H9 (cell line): Measurements from ENCODE around the gene HOMER3. TPM values are rescaled to one million over a fixed set of nuclear protein-coding genes. Genes with fewer than 3 reads are reported as not detected.

Experiments
- DNase-seq: peaks from one replicate; pipeline ENCODE4 v3.0.0-alpha.2; 2017
- H2AFZ ChIP-seq: one replicate; pipeline ENCODE4 v1.6.1; 2013; ENCODE audit warnings: mild to moderate bottlenecking, low read length, control low read depth, moderate library complexity
- H2AK5ac ChIP-seq: 2 replicates; pipeline ENCODE4 v1.6.1; 2013; ENCODE audit warnings: low read length, control low read depth, mixed read lengths; ENCODE audit not compliant: insufficient read length
- H2BK120ac ChIP-seq: one replicate; pipeline ENCODE4 v1.6.1; 2013; ENCODE audit warnings: low read depth, mild to moderate bottlenecking, low read length, control low read depth, inconsistent platforms; ENCODE audit not compliant: poor library complexity, severe bottlenecking
- H2BK12ac ChIP-seq: 2 replicates; pipeline ENCODE4 v1.6.1; 2013; ENCODE audit warnings: low read length, control low read depth, mixed read lengths, low read depth; ENCODE audit not compliant: insufficient read length
- H2BK15ac ChIP-seq: 2 replicates; pipeline ENCODE4 v1.6.1; 2013; ENCODE audit warnings: low read depth, low read length, control low read depth
- H2BK20ac ChIP-seq: one replicate; pipeline ENCODE4 v1.6.1; 2013; ENCODE audit warnings: low read depth, mild to moderate bottlenecking, low read length, control low read depth, inconsistent platforms; ENCODE audit not compliant: poor library complexity, severe bottlenecking
- H2BK5ac ChIP-seq: 2 replicates; pipeline ENCODE4 v1.6.1; 2013; ENCODE audit warnings: low read length, control low read depth, mixed read lengths; ENCODE audit not compliant: insufficient read length
- H3K14ac ChIP-seq: 2 replicates; pipeline ENCODE4 v1.6.1; 2013; ENCODE audit warnings: low read length, control low read depth; ENCODE audit not compliant: insufficient read depth
- H3K18ac ChIP-seq: 2 replicates; pipeline ENCODE4 v1.6.1; 2013; ENCODE audit warnings: low read depth, mild to moderate bottlenecking, mixed read lengths, low read length, control low read depth; ENCODE audit not compliant: insufficient read length
- H3K23ac ChIP-seq: 2 replicates; pipeline ENCODE4 v1.6.1; 2013; ENCODE audit warnings: low read length, control low read depth, mixed read lengths, low read depth; ENCODE audit not compliant: insufficient read length
- H3K23me2 ChIP-seq: 2 replicates; pipeline ENCODE4 v1.6.1; 2013; ENCODE audit warnings: low read depth, mild to moderate bottlenecking, mixed read lengths, low read length, control low read depth; ENCODE audit not compliant: insufficient read length, poor library complexity, severe bottlenecking
- H3K27ac ChIP-seq: 2 replicates; pipeline ENCODE4 v1.5.1; 2013; ENCODE audit warnings: low read length, control low read depth, mixed read lengths, low read depth; ENCODE audit not compliant: insufficient read length
- H3K27me3 ChIP-seq: 2 replicates; pipeline ENCODE4 v1.6.1; 2013; ENCODE audit warnings: low read length, control low read depth, inconsistent platforms; ENCODE audit not compliant: insufficient read depth
- H3K4ac ChIP-seq: 2 replicates; pipeline ENCODE4 v1.6.1; 2013; ENCODE audit warnings: low read depth, mild to moderate bottlenecking, control low read depth, inconsistent platforms, low read length, moderate library complexity
- H3K4me1 ChIP-seq: 2 replicates; pipeline ENCODE4 v1.6.1; 2013; ENCODE audit warnings: low read length, control low read depth, inconsistent platforms; ENCODE audit not compliant: insufficient read depth
- H3K4me2 ChIP-seq: 2 replicates; pipeline ENCODE4 v1.6.1; 2013; ENCODE audit warnings: low read length, control low read depth, mixed read lengths; ENCODE audit not compliant: insufficient read length, insufficient read depth
- H3K56ac ChIP-seq: 2 replicates; pipeline ENCODE4 v1.6.1; 2013; ENCODE audit warnings: low read depth, mild to moderate bottlenecking, mixed read lengths, low read length, control low read depth; ENCODE audit not compliant: insufficient read length
- H3K79me1 ChIP-seq: 2 replicates; pipeline ENCODE4 v1.6.1; 2013; ENCODE audit warnings: low read depth, mild to moderate bottlenecking, moderate library complexity, low read length, control low read depth, inconsistent platforms; ENCODE audit not compliant: insufficient read depth, poor library complexity, severe bottlenecking
- H3K79me2 ChIP-seq: 2 replicates; pipeline ENCODE4 v1.6.1; 2013; ENCODE audit warnings: low read length, control low read depth, inconsistent platforms; ENCODE audit not compliant: insufficient read depth
- H3K9ac ChIP-seq: 2 replicates; pipeline ENCODE4 v1.6.1; 2013; ENCODE audit warnings: low read length, control low read depth, mixed read lengths; ENCODE audit not compliant: insufficient read length; ENCODE audit errors: extremely low read depth
- H3K9me3 ChIP-seq: one replicate; pipeline ENCODE4 v1.6.1; 2013; ENCODE audit warnings: low read depth, low read length, inconsistent platforms; ENCODE audit not compliant: control insufficient read depth
- H3T11ph ChIP-seq: one replicate; pipeline ENCODE4 v1.6.1; 2013; ENCODE audit warnings: mild to moderate bottlenecking, low read length, control low read depth, inconsistent platforms
- H4K20me1 ChIP-seq: one replicate; pipeline ENCODE4 v1.6.1; 2013; ENCODE audit not compliant: control insufficient read depth, insufficient read length, insufficient read depth
- H4K5ac ChIP-seq: 2 replicates; pipeline ENCODE4 v1.6.1; 2013; ENCODE audit warnings: low read depth, mild to moderate bottlenecking, mixed read lengths, low read length, control low read depth; ENCODE audit not compliant: insufficient read length
- H4K8ac ChIP-seq: replicated peaks from 2 replicates; pipeline ENCODE4 v1.6.1; 2013; ENCODE audit warnings: low read length, control low read depth, mixed read lengths, low read depth; ENCODE audit not compliant: insufficient read length
- H4K91ac ChIP-seq: 2 replicates; pipeline ENCODE4 v1.6.1; 2013; ENCODE audit warnings: low read depth, mild to moderate bottlenecking, moderate library complexity, mixed read lengths, low read length, control low read depth; ENCODE audit not compliant: insufficient read length
- H3K27ac Mint-ChIP-seq, 3 experiments: 2 replicates in 2 of 3; 3 replicates in 1 of 3; pipeline ENCODE4 v1.8.0; 2020 to 2021; ENCODE audit warnings: mixed read lengths in 3 of 3, mild to moderate bottlenecking in 1 of 3, moderate library complexity in 1 of 3
- H3K27me3 Mint-ChIP-seq: 2 replicates; pipeline ENCODE4 v1.8.0; 2021; ENCODE audit warnings: low read depth, mild to moderate bottlenecking, moderate library complexity, mixed read lengths
- H3K36me3 Mint-ChIP-seq, 3 experiments: 2 replicates in 2 of 3; 3 replicates in 1 of 3; pipeline ENCODE4 v1.8.0; 2020 to 2021; ENCODE audit warnings: low read depth in 3 of 3, mixed read lengths in 3 of 3; ENCODE audit not compliant: insufficient read depth in 1 of 3
- H3K4me1 Mint-ChIP-seq, 2 experiments: 2 replicates each; pipeline ENCODE4 v1.8.0; 2020; ENCODE audit warnings: mixed read lengths in 2 of 2
- H3K4me3 Mint-ChIP-seq, 2 experiments: 2 replicates in 1 of 2; 3 replicates in 1 of 2; pipeline ENCODE4 v1.8.0; 2020 to 2021; ENCODE audit warnings: mild to moderate bottlenecking in 2 of 2, mixed read lengths in 2 of 2, moderate library complexity in 1 of 2
- H3K9me3 Mint-ChIP-seq, 2 experiments: 2 replicates in 1 of 2; 3 replicates in 1 of 2; pipeline ENCODE4 v1.8.0; 2020; ENCODE audit warnings: mild to moderate bottlenecking in 2 of 2, mixed read lengths in 2 of 2, moderate library complexity in 1 of 2
- CTCF ChIP-seq: fragments of 200-600 bp; sonication (generic); conservative IDR thresholded peaks from 3 replicates; pipeline ENCODE4 v1.8.0; 2021; ENCODE audit warnings: antibody characterized with exemption, mild to moderate bottlenecking
- WGBS: extraction: QIAGEN DNeasy Blood & Tissue Kit; methylation state at CpG from one replicate; pipeline ENCODE4 v1.1.7; 2013; ENCODE audit warnings: missing lambda C conversion rate, low lambda C conversion rate, mixed read lengths; ENCODE audit not compliant: insufficient read length; ENCODE audit errors: extremely low coverage; 5-methylcytosine and 5-hydroxymethylcytosine counted together
- total RNA-seq: library from RNA; stranded (reverse); gene quantifications from 2 replicates; pipeline ENCODE4 v1.2.1, GENCODE V29; 2021

The HOMER3 gene
- total RNA-seq, 1 experiment from 2014 or later: 20.2 TPM

- no peak overlapping the region for H3K56ac ChIP-seq
- H2BK5ac ChIP-seq: peak overlapping the region; percentile 16
- Mint-ChIP-seq H3K4me1 (peaks cover 0 to 22% of the 10 kb centered on the region in 2 experiments), H3K36me3 (peaks cover 17 to 47% (median 34%) of the 10 kb centered on the region in 3 experiments; a peak in 6 of 7 replicates), H3K9me3 (no peaks in the 10 kb centered on the region; a peak in 2 of 5 replicates), H3K4me3 (peak overlapping the region; percentile 96 to 99), H3K27me3 (no peaks in the 10 kb centered on the region; the same call in none of the 2 replicates), H3K27ac (peak overlapping the region; percentile 66 to 91 (median 91); a peak in 4 of 7 replicates)
- H3K9ac ChIP-seq: peak overlapping the region; percentile 86
- no CpG with 5 or more reads among the region's 15 CpGs for WGBS
- peak overlapping the region; percentile 67 for H3K18ac ChIP-seq
- TF ChIP-seq CTCF: no peak
- H2AK5ac ChIP-seq: no peak overlapping the region
- no peak overlapping the region for H3K27ac ChIP-seq
- no peaks in the 10 kb centered on the region for H3K27me3 ChIP-seq
- H2BK120ac ChIP-seq: no peak overlapping the region
- H2BK20ac ChIP-seq: no peak overlapping the region
- no peak overlapping the region for H2BK15ac ChIP-seq
- no peak for DNase-seq
- H3K79me2 ChIP-seq: peaks cover 9% of the 10 kb centered on the region; the same call in 1 of the 2 replicates
- no peak overlapping the region for H4K8ac ChIP-seq
- H3K4me2 ChIP-seq: peak overlapping the region; percentile 100
- H3K23me2 ChIP-seq: peaks cover 13% of the 10 kb centered on the region
- H4K5ac ChIP-seq: no peak overlapping the region
- H4K91ac ChIP-seq: no peak overlapping the region
- no peaks in the 10 kb centered on the region for H4K20me1 ChIP-seq
- H3K23ac ChIP-seq: no peak overlapping the region
- H3K4ac ChIP-seq: no peak overlapping the region
- H3T11ph ChIP-seq: no peak overlapping the region
- H3K79me1 ChIP-seq: peaks cover 7% of the 10 kb centered on the region
- no peak overlapping the region for H2AFZ ChIP-seq
- H3K9me3 ChIP-seq: no peaks in the 10 kb centered on the region
- H3K4me1 ChIP-seq: peaks cover 5% of the 10 kb centered on the region; the same call in 1 of the 2 replicates
- H3K14ac ChIP-seq: peak overlapping the region; percentile 57
- H2BK12ac ChIP-seq: no peak overlapping the region
These were observed 21.2 kb downstream of the HOMER3 start for GRCh38 chr19:18919900-18920214.
